H1 (cell line): ENCODE data around the gene SLC39A9. TPM values are rescaled to one million over a fixed set of nuclear protein-coding genes. Genes with fewer than 3 reads are reported as not detected.
A peak's percentile ranks its signal among the peaks of the same experiment; 100 is the strongest.

Experiments
- CTCF ChIA-PET: fragments of 300-600 bp; sonication (Branson Sonifier 250); formaldehyde crosslinking; loops from one replicate; lab custom pipeline; 2021; ENCODE audit not compliant: partially characterized antibody; lab: Charles Lee
- POLR2A ChIA-PET: fragments of 300-600 bp; sonication (Branson Sonifier 250); formaldehyde crosslinking; loops from one replicate; lab custom pipeline; 2021; ENCODE audit warnings: inconsistent platforms; ENCODE audit not compliant: partially characterized antibody; lab: Charles Lee
- DNase-seq, 2 experiments: peaks; one replicate each; pipeline versions ENCODE4 v3.0.0 to v3.0.0-alpha.2; 2010 to 2022; ENCODE audit warnings: low spot score in 2 of 2, low read depth in 1 of 2, mixed read lengths in 1 of 2
- FAIRE-seq: peaks from 2 replicates; lab custom pipeline; 2011; peaks lifted over from hg19 to GRCh38; lab: Jason Lieb, UNC
- H2AFZ ChIP-seq: 2 replicates; pipeline ENCODE4 v1.8.1; 2012; ENCODE audit warnings: low read length, inconsistent platforms
- H2AK5ac ChIP-seq: 2 replicates; pipeline ENCODE4 v1.6.1; 2013; ENCODE audit warnings: low read depth, low read length
- H2BK120ac ChIP-seq: replicated peaks from 2 replicates; pipeline ENCODE3; 2013; ENCODE audit warnings: low read depth, low read length, inconsistent platforms
- H2BK12ac ChIP-seq: 2 replicates; pipeline ENCODE4 v1.6.1; 2013; ENCODE audit warnings: low read depth, low read length
- H2BK15ac ChIP-seq: 2 replicates; pipeline ENCODE4 v1.6.1; 2013; ENCODE audit warnings: low read length
- H2BK20ac ChIP-seq: 2 replicates; pipeline ENCODE4 v1.6.1; 2013; ENCODE audit warnings: low read length
- H2BK5ac ChIP-seq: 2 replicates; pipeline ENCODE4 v1.6.1; 2013; ENCODE audit warnings: low read depth, low read length
- H3K14ac ChIP-seq: 2 replicates; pipeline ENCODE4 v1.6.1; 2013; ENCODE audit warnings: inconsistent platforms; ENCODE audit not compliant: insufficient read length
- H3K18ac ChIP-seq: 2 replicates; pipeline ENCODE4 v1.6.1; 2013; ENCODE audit warnings: low read length; ENCODE audit errors: extremely low read depth
- H3K23ac ChIP-seq: 2 replicates; pipeline ENCODE4 v1.6.1; 2013; ENCODE audit warnings: inconsistent platforms; ENCODE audit not compliant: insufficient read length
- H3K23me2 ChIP-seq: 2 replicates; pipeline ENCODE4 v1.6.1; 2013; ENCODE audit warnings: low read depth, low read length
- H3K27ac ChIP-seq: 2 replicates; pipeline ENCODE4 v1.6.1; 2011; ENCODE audit warnings: low read depth, low read length, inconsistent platforms
- H3K27me3 ChIP-seq, 4 experiments: replicated peaks in 1 of 4; 1 replicate in 1 of 4; 2 replicates in 3 of 4; pipeline versions ENCODE4 v1.6.1 to v1.8.1; 2011 to 2013; ENCODE audit warnings: low read length in 3 of 4, mild to moderate bottlenecking in 3 of 4, inconsistent platforms in 2 of 4, mixed read lengths in 2 of 4, moderate library complexity in 1 of 4; ENCODE audit not compliant: control insufficient read depth in 3 of 4, insufficient read depth in 3 of 4; ENCODE audit errors: extremely low read depth in 1 of 4
- H3K36me3 ChIP-seq, 4 experiments: 2 replicates each; pipeline versions ENCODE4 v1.6.1 to v1.8.1; 2011 to 2013; ENCODE audit warnings: mild to moderate bottlenecking in 4 of 4, low read length in 3 of 4, moderate library complexity in 2 of 4, control low read depth in 1 of 4, inconsistent platforms in 1 of 4; ENCODE audit not compliant: insufficient read depth in 4 of 4, control insufficient read depth in 2 of 4
- H3K4ac ChIP-seq: replicated peaks from 2 replicates; pipeline ENCODE3; 2013; ENCODE audit warnings: low read length, low read depth, mixed read lengths, inconsistent platforms; ENCODE audit not compliant: insufficient read length
- H3K4me1 ChIP-seq, 4 experiments: replicated peaks in 1 of 4; 1 replicate in 1 of 4; 2 replicates in 3 of 4; pipeline versions ENCODE4 v1.6.1 to v1.8.1; 2011 to 2013; ENCODE audit warnings: low read length in 3 of 4, inconsistent platforms in 2 of 4, mixed read lengths in 1 of 4; ENCODE audit not compliant: insufficient read depth in 4 of 4, control insufficient read depth in 3 of 4
- H3K4me2 ChIP-seq, 2 experiments: 2 replicates each; pipeline versions ENCODE4 v1.6.1 to v1.8.1; 2011 to 2013; ENCODE audit warnings: low read depth in 2 of 2, low read length in 2 of 2, control low read depth in 1 of 2, inconsistent platforms in 1 of 2, mild to moderate bottlenecking in 1 of 2; ENCODE audit not compliant: insufficient read depth in 1 of 2
- H3K4me3 ChIP-seq, 4 experiments: fragments of 200-600, 300-600 bp in 1 of 4; sonication (generic), shearing (Covaris generic), sonication (Bioruptor Twin) in 1 of 4; 2 replicates each; pipeline versions ENCODE4 v1.5.1 to v1.8.1; 2011 to 2016; ENCODE audit warnings: low read length in 4 of 4, low read depth in 3 of 4, control low read depth in 2 of 4, inconsistent platforms in 2 of 4, mild to moderate bottlenecking in 2 of 4, mixed read lengths in 1 of 4, moderate library complexity in 1 of 4; ENCODE audit not compliant: insufficient read depth in 2 of 4; ENCODE audit errors: extremely low read depth in 1 of 4
- H3K56ac ChIP-seq: replicated peaks from 2 replicates; pipeline ENCODE3; 2013; ENCODE audit warnings: low read depth, mild to moderate bottlenecking, mixed read lengths, low read length, inconsistent platforms; ENCODE audit not compliant: insufficient read length
- H3K79me1 ChIP-seq: 2 replicates; pipeline ENCODE4 v1.6.1; 2013; ENCODE audit warnings: low read depth, low read length, control low read depth
- H3K79me2 ChIP-seq, 2 experiments: 2 replicates each; pipeline versions ENCODE4 v1.6.1 to v1.8.1; 2012 to 2013; ENCODE audit warnings: low read length in 2 of 2, mild to moderate bottlenecking in 2 of 2, inconsistent platforms in 1 of 2; ENCODE audit not compliant: insufficient read depth in 2 of 2, control insufficient read depth in 1 of 2
- H3K9ac ChIP-seq, 4 experiments: replicated peaks in 1 of 4; 1 replicate in 1 of 4; 2 replicates in 3 of 4; pipeline versions ENCODE4 v1.6.1 to v1.8.1; 2011 to 2013; ENCODE audit warnings: low read depth in 3 of 4, low read length in 3 of 4, control low read depth in 2 of 4, mild to moderate bottlenecking in 2 of 4, moderate library complexity in 2 of 4, inconsistent platforms in 1 of 4; ENCODE audit errors: extremely low read depth in 1 of 4
- H3K9me3 ChIP-seq, 2 experiments: 2 replicates each; pipeline versions ENCODE4 v1.6.1 to v1.8.1; 2012 to 2013; ENCODE audit warnings: mild to moderate bottlenecking in 2 of 2, moderate library complexity in 2 of 2, control low read depth in 1 of 2, inconsistent platforms in 1 of 2, low read depth in 1 of 2, low read length in 1 of 2, mixed read lengths in 1 of 2; ENCODE audit not compliant: insufficient read depth in 2 of 2
- H4K20me1 ChIP-seq, 2 experiments: replicated peaks in 1 of 2; 2 replicates each; pipeline versions ENCODE3 to v1.8.1; 2011 to 2013; ENCODE audit warnings: inconsistent platforms in 2 of 2, low read length in 2 of 2, mild to moderate bottlenecking in 1 of 2; ENCODE audit not compliant: insufficient read depth in 2 of 2, control insufficient read depth in 1 of 2
- H4K5ac ChIP-seq: 2 replicates; pipeline ENCODE4 v1.6.1; 2013; ENCODE audit warnings: low read length, low read depth, mixed read lengths, inconsistent platforms; ENCODE audit not compliant: insufficient read length
- H4K8ac ChIP-seq: 2 replicates; pipeline ENCODE4 v1.8.0; 2013; ENCODE audit warnings: mild to moderate bottlenecking, moderate library complexity, low read length, inconsistent platforms; ENCODE audit not compliant: insufficient read depth; ENCODE audit errors: extremely low read depth
- H4K91ac ChIP-seq: replicated peaks from 2 replicates; pipeline ENCODE3; 2013; ENCODE audit warnings: low read length, mixed read lengths, inconsistent platforms; ENCODE audit not compliant: insufficient read length
- CREB1 ChIP-seq: IDR thresholded peaks from 2 replicates; pipeline ENCODE4 v1.6.1; 2012; ENCODE audit warnings: inconsistent platforms
- HDAC2 ChIP-seq, 2 experiments: fragments of 300-600 bp in 1 of 2; sonication (generic) in 1 of 2; IDR thresholded peaks; 2 replicates each; pipeline ENCODE4 v1.6.1; 2011 to 2012; ENCODE audit warnings: low read depth in 2 of 2, low read length in 2 of 2, mild to moderate bottlenecking in 2 of 2, moderate library complexity in 2 of 2, borderline replicate concordance in 1 of 2, inconsistent platforms in 1 of 2
- POLR2A ChIP-seq, 2 experiments: IDR thresholded peaks; 1 replicate in 1 of 2; 2 replicates in 1 of 2; pipeline ENCODE4 v1.6.1; 2011; ENCODE audit warnings: low read depth in 2 of 2, low read length in 2 of 2, mild to moderate bottlenecking in 2 of 2; ENCODE audit errors: control extremely low read depth in 1 of 2
- SIRT6 ChIP-seq: IDR thresholded peaks from one replicate; pipeline ENCODE4 v1.7.1; 2012; ENCODE audit warnings: low read length, inconsistent platforms
- WGBS, 2 experiments: shearing (Covaris generic) in 1 of 2; methylation state at CpG; one replicate each; pipeline versions ENCODE4 v1.1.6 to v1.1.7; 2013 to 2015; ENCODE audit warnings: low lambda C conversion rate in 2 of 2, mixed read lengths in 2 of 2, inconsistent platforms in 1 of 2, low coverage in 1 of 2, missing lambda C conversion rate in 1 of 2; ENCODE audit not compliant: insufficient replicate concordance in 2 of 2, insufficient coverage in 1 of 2, insufficient read length in 1 of 2; ENCODE audit errors: extremely low coverage in 1 of 2, missing lambda C conversion rate in 1 of 2; 5-methylcytosine and 5-hydroxymethylcytosine counted together
- polyA plus RNA-seq, 7 experiments: library from polyadenylated mRNA; depleted of rRNA in 3 of 7; stranded (reverse) in 5 of 7; unstranded in 2 of 7; fragments of >200 nt in 5 of 7; fragments of 200-250 nt in 2 of 7; gene quantifications; 1 replicate in 5 of 7; 2 replicates in 1 of 7; 4 replicates in 1 of 7; pipeline versions ENCODE4 v1.2.1 to v1.2.3, GENCODE V29; 2011 to 2013; ENCODE audit warnings: missing spikeins in 2 of 7, mixed read lengths in 2 of 7
- total RNA-seq: library from RNA; stranded (reverse); fragmentation: NEBNext Ultra II Directional; extraction: Animal tissue kit (Norgen Biotek cat#: 25700); gene quantifications from 2 replicates; pipeline ENCODE4 v1.2.1, GENCODE V29; 2021

Gene SLC39A9
- total and polyA plus RNA-seq, 2 of the 8 experiments (the other 6 are each of a cell fraction or from before 2014, with no cell fraction given) = 31.0 to 44.2 TPM

DNA sequence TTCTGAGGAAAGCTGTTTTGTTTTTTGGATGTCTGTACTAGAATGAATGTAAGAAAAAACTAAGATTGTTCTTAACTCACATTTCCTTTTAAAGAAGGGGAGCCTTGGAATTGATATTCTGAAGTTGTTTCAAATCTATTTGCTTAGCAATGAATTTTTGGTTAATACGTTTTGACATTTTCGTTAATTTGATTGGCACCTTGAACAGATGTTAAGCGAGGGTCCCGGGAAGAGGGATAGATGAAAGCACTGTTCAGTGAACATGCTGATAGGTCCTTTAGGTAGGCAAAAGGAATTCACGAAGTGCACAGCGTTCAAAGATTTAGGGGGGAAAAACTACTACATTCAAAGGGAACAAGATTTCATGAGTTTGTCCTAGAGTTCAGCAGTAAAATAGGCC is 1.7 kb downstream of the SLC39A9 start:
- Histone ChIP-seq H3K14ac (no peak overlapping the region), H2BK20ac (no peak overlapping the region), H3K9me3 (no peaks in the 10 kb centered on the region), H2BK15ac (no peak overlapping the region), H3K56ac (no peak overlapping the region), H2AK5ac (no peak overlapping the region), H2BK120ac (no peak overlapping the region), H3K27ac (no peak overlapping the region), H3K4me1 (peaks cover 0 to 2% (median under 1%) of the 10 kb centered on the region in 4 experiments; a peak in 2 of 7 replicates), H3K18ac (no peak overlapping the region), H3K27me3 (no peaks in the 10 kb centered on the region), H4K20me1 (peaks cover 0 to 5% of the 10 kb centered on the region in 2 experiments), H3K79me2 (peaks cover 18 to 87% of the 10 kb centered on the region in 2 experiments), H4K5ac (no peak overlapping the region), H3K4ac (no peak overlapping the region), H4K8ac (no peak overlapping the region), H3K36me3 (peaks cover 2 to 11% (median 9%) of the 10 kb centered on the region in 4 experiments; a peak in 5 of 8 replicates), H3K79me1 (peaks cover 7% of the 10 kb centered on the region), H3K23ac (no peak overlapping the region), H2BK5ac (no peak overlapping the region), H3K4me3 (peak overlapping the region in 2 of 4 experiments; percentile 15 to 86; a peak in 3 of 8 replicates), H2BK12ac (no peak overlapping the region), H3K23me2 (peaks cover 5% of the 10 kb centered on the region), H4K91ac (no peak overlapping the region), H3K4me2 (peak overlapping the region; percentile 80 to 96), H2AFZ (no peak overlapping the region), H3K9ac (peak overlapping the region in 1 of 4 experiments; percentile 54; a peak in 1 of 7 replicates)
- FAIRE-seq (no peak), DNase-seq (no peak)
- 85% methylated on average over 6 of the region's 6 CpGs; no CpG with 5 or more reads in 1 of the 2 experiments for WGBS, 2 experiments
- TF ChIP-seq POLR2A (IDR thresholded peaks at IDR 0.05; ENCODE audit: control extremely low read depth in 1 of 2, low read depth in 2 of 2, low read length in 2 of 2) = no peak
- no peak for TF ChIP-seq SIRT6
- no peak for TF ChIP-seq HDAC2 (IDR thresholded peaks at IDR 0.05; ENCODE audit: borderline replicate concordance in 1 of 2, low read depth in 2 of 2, low read length in 2 of 2)
- no peak for TF ChIP-seq CREB1
- CTCF ChIA-PET = interaction anchor here (1.0 kb wide), 1 partner anchor 100 kb away, joined by 4 read pairs; no protein-coding TSS in a partner anchor
- POLR2A ChIA-PET = interaction anchor here (0.6 to 8.5 kb wide), 2 partner anchors 16 to 83 kb away, joined by 3 to 131 read pairs; no protein-coding TSS in a partner anchor
